ENCODE data around the gene MKNK1.

The MKNK1 gene

GRCh38 chr1:46596846-46597245, 7.2 kb downstream of the MKNK1 start:
- Mint-ChIP-seq H3K36me3 (ENCODE audit: low read depth) (peaks cover 82% of the 10 kb centered on the region), H3K27me3 (no peaks in the 10 kb centered on the region), H3K9me3 (no peaks in the 10 kb centered on the region), H3K4me3 (no peak overlapping the region), H3K27ac (peak overlapping the region; percentile 89), H3K4me1 (ENCODE audit: low read depth) (peaks cover 96% of the 10 kb centered on the region)
- intact Hi-C loops (cut with micrococcal nuclease) = no loop called here

DNA sequence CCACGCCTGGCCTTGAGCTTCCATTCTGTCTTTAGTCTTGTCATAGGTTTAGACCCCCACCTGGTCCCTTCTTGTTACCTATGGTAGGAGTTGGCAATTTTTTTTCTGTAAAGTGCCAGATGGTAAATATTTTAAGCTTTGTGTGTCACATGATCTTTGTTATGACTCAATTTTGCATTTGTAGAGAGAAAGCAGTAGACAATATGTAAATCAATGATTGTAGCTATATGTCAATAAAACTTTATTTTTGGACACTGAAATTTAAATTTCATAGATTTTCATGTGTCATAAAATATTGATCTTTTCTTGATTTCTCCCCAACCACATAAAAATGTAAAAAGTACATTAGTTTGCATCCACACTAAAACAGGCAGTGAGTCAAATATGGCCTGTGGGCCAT, 8.0 kb downstream of the MKNK1 start:
- intact Hi-C loops (cut with micrococcal nuclease) = no loop called here
- Mint-ChIP-seq H3K4me3 (no peak overlapping the region), H3K27me3 (no peaks in the 10 kb centered on the region), H3K9me3 (no peaks in the 10 kb centered on the region), H3K27ac (peak overlapping the region; percentile 89), H3K4me1 (ENCODE audit: low read depth) (peaks cover 96% of the 10 kb centered on the region), H3K36me3 (ENCODE audit: low read depth) (peaks cover 82% of the 10 kb centered on the region)

- Mint-ChIP-seq H3K4me3 (peak overlapping the region; percentile 51), H3K27ac (peak overlapping the region; percentile 89), H3K4me1 (ENCODE audit: low read depth) (peaks cover 96% of the 10 kb centered on the region), H3K9me3 (no peaks in the 10 kb centered on the region), H3K27me3 (no peaks in the 10 kb centered on the region), H3K36me3 (ENCODE audit: low read depth) (peaks cover 82% of the 10 kb centered on the region)
- intact Hi-C loops (cut with micrococcal nuclease) = no loop called here
Measured at GRCh38 chr1:46595127-46595526, 8.9 kb downstream of the MKNK1 start.

DNA sequence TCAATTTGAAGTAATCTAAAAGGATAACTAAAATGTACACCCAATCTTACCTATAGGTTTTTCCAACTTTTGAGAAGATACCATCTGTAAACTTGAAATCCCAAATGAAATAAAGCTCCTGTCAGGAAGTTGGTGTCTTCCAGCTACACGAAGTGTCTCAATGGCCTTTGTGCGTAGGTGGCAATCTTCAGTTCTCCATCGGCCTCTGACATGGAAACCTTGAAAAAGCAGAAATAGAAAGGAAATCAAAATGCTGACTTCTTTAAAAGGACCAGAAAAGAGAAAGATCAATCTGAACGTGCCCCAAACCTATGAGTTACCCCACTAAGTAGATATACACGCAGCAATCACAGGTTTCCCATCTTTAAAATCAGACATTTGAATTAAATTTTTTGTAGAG, 10.0 kb downstream of the MKNK1 start:
- peaks cover 96% of the 10 kb centered on the region for H3K4me1 Mint-ChIP-seq (ENCODE audit: low read depth)
- H3K4me3 Mint-ChIP-seq = peak overlapping the region; percentile 51
- intact Hi-C loops (cut with micrococcal nuclease) = no loop called here
- H3K9me3 Mint-ChIP-seq = no peaks in the 10 kb centered on the region
- H3K36me3 Mint-ChIP-seq (ENCODE audit: low read depth) = peaks cover 82% of the 10 kb centered on the region
- H3K27ac Mint-ChIP-seq = peak overlapping the region; percentile 89
- no peaks in the 10 kb centered on the region for H3K27me3 Mint-ChIP-seq

DNA sequence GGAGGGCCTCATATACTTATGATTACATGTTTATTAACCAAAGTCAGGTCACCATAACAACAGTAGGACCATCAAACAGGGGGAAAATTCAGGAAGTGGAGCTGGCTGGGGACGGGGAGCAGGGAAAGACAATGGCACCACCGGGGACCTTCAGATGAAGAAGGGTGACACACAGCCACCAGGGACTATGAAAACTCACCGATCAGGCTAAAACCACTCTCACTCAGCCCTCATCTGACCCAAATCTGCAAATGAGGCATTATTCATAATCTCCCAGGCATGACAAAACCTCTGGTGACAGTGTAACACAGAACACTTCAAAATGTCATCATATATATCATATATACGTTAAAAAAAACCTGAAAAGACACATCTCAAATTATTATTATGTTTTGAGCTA, 11.2 kb downstream of the MKNK1 start:
- peaks cover 80% of the 10 kb centered on the region for H3K36me3 Mint-ChIP-seq (ENCODE audit: low read depth)
- no peaks in the 10 kb centered on the region for H3K27me3 Mint-ChIP-seq
- H3K9me3 Mint-ChIP-seq = no peaks in the 10 kb centered on the region
- peak overlapping the region; percentile 89 for H3K27ac Mint-ChIP-seq
- H3K4me3 Mint-ChIP-seq = peak overlapping the region; percentile 1
- H3K4me1 Mint-ChIP-seq (ENCODE audit: low read depth) = peaks cover 90% of the 10 kb centered on the region
- intact Hi-C loops (cut with micrococcal nuclease) = no loop called here

GRCh38 chr1:46589529-46589928, 14.5 kb downstream of the MKNK1 start:
- H3K36me3 Mint-ChIP-seq (ENCODE audit: low read depth) = peaks cover 90% of the 10 kb centered on the region
- intact Hi-C loops (cut with micrococcal nuclease) = no loop called here
- H3K4me3 Mint-ChIP-seq = no peak overlapping the region
- peaks cover 85% of the 10 kb centered on the region for H3K4me1 Mint-ChIP-seq (ENCODE audit: low read depth)
- H3K27ac Mint-ChIP-seq = peak overlapping the region; percentile 73
- no peaks in the 10 kb centered on the region for H3K9me3 Mint-ChIP-seq
- H3K27me3 Mint-ChIP-seq = no peaks in the 10 kb centered on the region

GRCh38 chr1:46587069-46587468, 17.0 kb downstream of the MKNK1 start:
- Mint-ChIP-seq H3K36me3 (ENCODE audit: low read depth) (peaks cover 93% of the 10 kb centered on the region), H3K9me3 (no peaks in the 10 kb centered on the region), H3K27ac (peak overlapping the region; percentile 80), H3K4me3 (peak overlapping the region; percentile 42), H3K4me1 (ENCODE audit: low read depth) (peaks cover 82% of the 10 kb centered on the region), H3K27me3 (no peaks in the 10 kb centered on the region)
- intact Hi-C loops (cut with micrococcal nuclease) = no loop called here

DNA sequence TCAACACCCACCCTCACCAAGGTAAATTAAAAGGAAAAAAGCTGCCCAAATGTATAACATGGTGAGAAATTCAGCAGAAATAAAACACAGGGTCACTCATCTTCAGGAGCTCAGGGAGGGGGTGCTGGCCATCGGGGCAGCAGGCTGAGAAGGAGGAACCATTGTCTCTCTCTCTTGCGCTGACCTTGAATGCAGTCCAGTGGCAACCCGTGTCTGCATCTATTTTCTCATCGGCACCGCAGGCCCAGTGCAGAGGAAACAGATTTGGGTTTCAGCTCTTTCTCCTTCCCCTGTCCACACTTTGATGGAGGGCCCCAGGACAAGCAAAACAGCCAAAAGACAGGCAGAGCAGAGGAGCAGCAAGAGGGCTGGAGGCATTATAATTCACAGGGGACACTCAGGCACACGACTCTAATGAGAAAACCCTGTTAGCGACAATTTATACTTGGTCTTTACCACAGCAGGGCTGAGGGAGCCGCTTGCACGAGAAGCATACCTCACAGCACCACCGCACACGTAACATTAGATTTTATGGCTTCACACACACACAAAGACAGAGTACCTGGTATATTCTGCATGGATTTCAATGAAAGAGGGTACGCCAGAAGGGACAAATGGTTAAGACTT, 18.6 kb downstream of the MKNK1 start:
- Mint-ChIP-seq H3K27ac (peak overlapping the region; percentile 80), H3K27me3 (no peaks in the 10 kb centered on the region), H3K4me3 (peak overlapping the region; percentile 30), H3K36me3 (ENCODE audit: low read depth) (peaks cover 93% of the 10 kb centered on the region), H3K9me3 (no peaks in the 10 kb centered on the region), H3K4me1 (ENCODE audit: low read depth) (peaks cover 81% of the 10 kb centered on the region)
- intact Hi-C loops (cut with micrococcal nuclease) = no loop called here

GRCh38 chr1:46583494-46583893, 20.6 kb downstream of the MKNK1 start:
- intact Hi-C loops (cut with micrococcal nuclease) = loop anchor here (5.0 kb wide), 1 partner anchor 34 kb away; the partner anchor contains the start of gene MOB3C
- Mint-ChIP-seq H3K9me3 (no peaks in the 10 kb centered on the region), H3K27me3 (no peaks in the 10 kb centered on the region), H3K36me3 (ENCODE audit: low read depth) (peaks cover 94% of the 10 kb centered on the region), H3K4me3 (no peak overlapping the region), H3K27ac (peak overlapping the region; percentile 83), H3K4me1 (ENCODE audit: low read depth) (peaks cover 73% of the 10 kb centered on the region)

DNA sequence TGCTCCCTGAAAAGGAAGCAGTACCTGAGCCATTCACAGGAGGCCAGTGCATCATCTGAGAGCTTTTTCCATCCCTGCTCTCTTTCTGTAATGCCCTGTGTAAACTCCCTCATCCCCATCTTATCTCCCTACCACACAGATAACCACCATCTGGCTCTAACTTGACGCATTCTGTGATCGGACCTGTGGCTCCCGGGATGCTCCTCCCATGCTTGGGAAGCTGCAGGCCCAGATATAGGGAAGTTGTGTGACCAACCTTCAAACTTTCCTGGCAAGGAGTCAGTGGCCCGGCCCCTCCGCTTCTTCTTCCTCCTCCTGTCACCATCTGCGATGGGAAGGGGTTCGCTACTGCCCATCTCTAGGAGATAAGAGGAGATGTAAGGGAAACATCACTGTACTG, 21.1 kb downstream of the MKNK1 start:
- Mint-ChIP-seq H3K4me3 (peak overlapping the region; percentile 46), H3K27ac (peak overlapping the region; percentile 83), H3K9me3 (no peaks in the 10 kb centered on the region), H3K36me3 (ENCODE audit: low read depth) (peaks cover 99% of the 10 kb centered on the region), H3K4me1 (ENCODE audit: low read depth) (peaks cover 76% of the 10 kb centered on the region), H3K27me3 (no peaks in the 10 kb centered on the region)
- intact Hi-C loops (cut with micrococcal nuclease) = loop anchor here (5.0 kb wide), 1 partner anchor 34 kb away; the partner anchor contains the start of gene MOB3C

DNA sequence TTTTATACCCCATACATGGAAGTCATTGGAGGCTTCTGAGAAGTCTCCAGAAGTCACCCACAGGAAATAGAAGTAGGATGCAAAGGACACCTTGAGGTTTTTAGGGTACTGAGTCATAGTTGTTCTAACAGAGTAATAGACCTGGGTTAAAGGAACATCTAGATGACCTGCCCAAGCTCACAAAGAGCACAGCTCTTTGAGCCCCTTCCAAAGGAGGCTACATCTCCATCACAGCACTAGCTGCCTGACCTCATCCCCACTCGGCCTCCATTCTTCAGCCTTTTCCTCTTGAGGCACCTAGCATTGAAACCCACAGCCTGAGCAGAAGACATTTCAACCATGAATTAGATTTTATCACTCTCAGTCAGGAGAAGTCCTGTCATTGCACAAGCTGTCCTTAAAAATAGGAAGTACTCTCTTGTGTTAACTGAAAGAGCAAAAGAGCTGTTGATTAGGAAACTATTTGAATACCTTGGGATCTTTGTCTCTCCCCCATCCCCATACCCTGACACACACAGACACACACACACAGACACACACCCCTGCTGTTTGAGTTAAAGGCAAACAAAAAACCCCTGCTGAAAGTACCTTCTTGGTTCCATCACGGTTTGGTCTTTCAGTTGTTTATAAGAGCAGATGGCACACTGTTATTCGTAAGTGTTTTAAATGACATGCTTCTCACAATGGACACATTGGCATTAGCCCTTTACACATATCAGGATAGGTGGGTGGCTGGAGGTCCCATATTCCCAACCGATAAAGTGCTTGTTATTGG, 22.2 kb downstream of the MKNK1 start:
- no peaks in the 10 kb centered on the region for H3K27me3 Mint-ChIP-seq
- intact Hi-C loops (cut with micrococcal nuclease) = loop anchor here (5.0 kb wide), 1 partner anchor 35 kb away; the partner anchor contains the start of gene MOB3C
- peak overlapping the region; percentile 83 for H3K27ac Mint-ChIP-seq
- no peaks in the 10 kb centered on the region for H3K9me3 Mint-ChIP-seq
- H3K4me3 Mint-ChIP-seq = no peak overlapping the region
- peaks cover 68% of the 10 kb centered on the region for H3K4me1 Mint-ChIP-seq (ENCODE audit: low read depth)
- H3K36me3 Mint-ChIP-seq (ENCODE audit: low read depth) = peaks cover 100% of the 10 kb centered on the region

DNA sequence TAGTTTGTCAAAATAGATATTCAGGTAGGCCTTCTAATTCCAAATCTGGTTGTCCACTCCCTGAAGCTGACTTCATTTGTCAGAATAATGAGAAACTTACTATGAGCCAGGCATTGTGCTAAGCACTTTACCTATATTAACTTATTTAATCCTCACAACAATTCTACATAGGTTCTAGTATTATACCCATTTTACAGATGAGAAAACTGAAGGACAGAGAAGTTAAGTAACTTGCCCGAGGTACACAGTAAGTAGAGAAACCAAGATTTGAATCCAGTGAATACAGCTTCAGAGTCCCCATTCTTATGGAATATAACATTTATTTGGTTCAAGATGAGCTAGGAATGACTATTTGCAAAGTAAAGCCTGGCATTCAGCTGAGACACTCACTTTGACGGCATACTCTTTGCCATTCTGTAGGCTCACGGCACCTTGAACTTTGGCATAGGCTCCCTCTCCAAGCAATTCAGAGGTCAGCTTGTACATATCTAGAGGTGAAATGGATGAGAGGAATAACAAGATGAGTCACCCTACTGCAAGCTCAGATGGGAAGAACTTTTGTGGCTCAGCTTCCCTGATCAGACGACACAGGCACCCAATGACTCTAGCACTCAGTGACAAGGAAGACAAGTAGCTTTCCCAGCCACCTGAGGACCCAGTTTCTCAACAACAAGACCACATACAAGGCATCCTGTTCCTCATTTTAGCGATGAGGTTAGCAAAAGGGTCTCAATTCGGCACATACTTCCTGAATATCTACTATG, 23.7 kb downstream of the MKNK1 start:
- Mint-ChIP-seq H3K27me3 (no peaks in the 10 kb centered on the region), H3K4me3 (peak overlapping the region; percentile 24), H3K36me3 (ENCODE audit: low read depth) (peaks cover 100% of the 10 kb centered on the region), H3K4me1 (ENCODE audit: low read depth) (peaks cover 53% of the 10 kb centered on the region), H3K27ac (peak overlapping the region; percentile 83), H3K9me3 (no peaks in the 10 kb centered on the region)
- intact Hi-C loops (cut with micrococcal nuclease) = loop anchor here (5.0 kb wide), 1 partner anchor 37 kb away; the partner anchor contains the start of gene MOB3C

GRCh38 chr1:46577671-46578070, 26.4 kb downstream of the MKNK1 start:
- Mint-ChIP-seq H3K4me3 (no peak overlapping the region), H3K27me3 (no peaks in the 10 kb centered on the region), H3K27ac (peak overlapping the region; percentile 32), H3K9me3 (no peaks in the 10 kb centered on the region), H3K4me1 (ENCODE audit: low read depth) (peaks cover 35% of the 10 kb centered on the region), H3K36me3 (ENCODE audit: low read depth) (peaks cover 100% of the 10 kb centered on the region)
- intact Hi-C loops (cut with micrococcal nuclease) = no loop called here

DNA sequence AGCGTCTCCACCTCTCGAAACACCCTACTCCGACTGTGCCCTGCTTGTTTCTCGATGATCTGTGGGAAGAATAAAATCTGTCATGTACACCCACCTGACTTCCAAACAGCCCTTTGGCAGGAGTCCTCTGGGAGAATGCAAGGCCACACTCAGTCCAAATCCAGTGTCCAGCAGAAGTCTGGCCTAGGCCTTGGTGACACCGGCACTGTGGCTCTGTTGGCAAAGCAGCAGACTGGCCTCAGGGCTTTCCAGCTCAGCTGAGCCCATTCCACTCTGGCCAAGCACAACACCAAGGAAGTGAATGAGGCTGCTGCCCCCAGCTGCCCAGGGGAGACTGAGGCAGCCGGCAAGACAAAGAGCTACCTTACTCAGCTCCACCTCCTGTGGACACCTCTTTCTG, 27.5 kb downstream of the MKNK1 start:
- no peak overlapping the region for H3K27ac Mint-ChIP-seq
- no peak overlapping the region for H3K4me3 Mint-ChIP-seq

More for the DNA sequence above, 27.5 kb downstream of the MKNK1 start:
- Mint-ChIP-seq H3K9me3 (no peaks in the 10 kb centered on the region), H3K4me1 (ENCODE audit: low read depth) (peaks cover 24% of the 10 kb centered on the region), H3K27me3 (no peaks in the 10 kb centered on the region), H3K36me3 (ENCODE audit: low read depth) (peaks cover 100% of the 10 kb centered on the region)
- intact Hi-C loops (cut with micrococcal nuclease) = no loop called here

All from dendritic cell treated with granulocyte-macrophage colony-stimulating factor and Interleukin-4, amounts not matched to agents 40 ng/mL and 50 ng/mL, for 4 days (primary cell).